Stromal cell of bone marrow (primary cell): ENCODE data around the gene ZMPSTE24.
A peak's percentile ranks its signal among the peaks of the same experiment; 100 is the strongest.
"Not testable (repeated sequence)": the region's sequence is repeated elsewhere in the genome, so short reads cannot be mapped to it uniquely, and the experiment has no call there.

Source experiments
- DNase-seq: peaks from one replicate; pipeline ENCODE4 v3.0.0-alpha.2; 2012; ENCODE audit warnings: low read depth

ZMPSTE24 gene

DNA sequence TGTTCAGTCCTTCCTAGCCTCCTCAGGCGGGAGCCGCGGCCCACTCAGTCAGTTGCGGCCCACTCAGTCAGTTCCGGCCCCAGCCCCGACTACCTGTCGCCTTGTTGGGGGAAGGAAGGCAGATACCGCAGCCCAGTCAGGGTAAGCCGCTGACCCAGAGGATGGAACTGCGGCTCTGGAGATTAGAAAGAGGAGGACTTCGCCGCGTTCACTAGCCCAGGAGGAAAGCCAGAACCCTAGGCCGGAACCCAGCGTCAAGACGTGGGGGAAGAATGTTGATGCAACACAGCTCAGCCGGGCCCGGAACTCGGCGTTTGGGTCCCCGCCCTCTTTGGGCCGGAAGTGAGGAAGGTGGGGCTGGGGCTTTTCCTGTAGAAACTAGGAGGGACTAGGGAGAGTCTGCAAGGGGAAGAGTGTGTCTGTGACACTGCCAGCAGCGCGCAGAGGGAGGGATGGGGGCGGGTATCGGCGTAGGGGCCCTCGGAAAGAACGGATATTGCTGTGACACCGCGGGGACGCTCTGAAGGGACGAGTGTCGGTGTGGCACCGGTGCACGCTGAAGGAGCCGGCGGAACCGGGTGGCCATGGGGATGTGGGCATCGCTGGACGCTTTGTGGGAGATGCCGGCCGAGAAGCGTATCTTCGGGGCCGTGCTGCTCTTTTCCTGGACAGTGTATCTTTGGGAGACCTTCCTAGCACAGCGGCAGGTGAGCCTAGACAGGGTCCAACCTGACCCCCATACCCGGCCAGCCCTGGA lies at the start of gene ZMPSTE24:
TSS of gene ZMPSTE24 (plus strand) at position 549 of the 757 bp plus-strand sequence. CDS start at position 585, 36 bp downstream.
- peak; percentile 94 for DNase-seq

DNA sequence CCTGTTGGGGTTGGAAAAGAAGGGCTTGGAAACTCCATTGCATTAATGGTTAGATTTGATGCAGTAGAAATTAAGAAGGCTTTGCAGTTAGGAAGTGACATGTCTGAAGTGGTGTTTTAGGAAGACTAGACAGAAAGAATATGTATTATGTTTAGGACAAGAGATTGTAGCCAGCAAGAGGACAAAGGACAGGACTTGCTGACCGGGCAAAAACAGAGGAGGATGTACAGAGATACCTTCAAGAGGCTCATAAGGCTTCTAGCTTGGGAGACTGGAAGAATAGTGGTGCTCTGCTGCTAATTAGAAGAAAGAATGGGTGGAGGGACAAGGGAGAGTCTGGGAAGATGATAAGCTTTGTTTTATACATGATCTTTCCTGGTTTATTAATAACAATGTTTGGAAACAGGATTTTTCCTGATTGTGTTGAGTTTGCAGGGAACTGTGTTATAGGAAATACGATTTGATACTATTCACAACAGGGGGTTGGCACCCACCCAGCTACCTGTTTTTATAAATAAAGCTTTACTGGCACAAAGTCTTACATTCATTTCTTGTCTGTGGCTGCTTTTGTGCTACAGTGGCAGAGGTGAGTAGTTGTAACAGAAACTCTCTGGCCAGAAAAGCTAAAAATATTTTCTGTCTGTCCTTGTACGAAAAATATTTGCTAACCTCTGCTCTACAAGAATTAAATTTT lies 47.4 kb upstream of the ZMPSTE24 start:
- DNase-seq: no peak

DNA sequence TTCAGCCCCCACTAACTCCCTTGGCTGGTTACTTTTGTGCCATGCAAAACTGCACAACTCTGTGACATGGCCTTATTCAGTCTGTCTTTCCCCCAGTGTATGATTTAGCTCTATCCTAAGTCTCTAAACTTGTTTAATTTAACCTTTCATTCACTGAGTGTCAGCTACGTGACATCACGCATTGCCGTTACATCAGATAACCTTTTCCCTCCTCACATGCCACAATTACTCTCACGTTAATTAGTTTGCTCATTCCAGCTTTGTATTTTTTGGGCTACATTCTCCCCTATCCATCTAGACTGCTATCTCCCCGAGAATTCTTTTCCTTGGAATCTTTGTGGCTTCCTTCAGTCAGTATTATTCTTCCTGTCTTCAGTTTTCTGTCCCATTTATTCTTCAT lies 39.7 kb upstream of the ZMPSTE24 start:
- DNase-seq: no peak

DNA sequence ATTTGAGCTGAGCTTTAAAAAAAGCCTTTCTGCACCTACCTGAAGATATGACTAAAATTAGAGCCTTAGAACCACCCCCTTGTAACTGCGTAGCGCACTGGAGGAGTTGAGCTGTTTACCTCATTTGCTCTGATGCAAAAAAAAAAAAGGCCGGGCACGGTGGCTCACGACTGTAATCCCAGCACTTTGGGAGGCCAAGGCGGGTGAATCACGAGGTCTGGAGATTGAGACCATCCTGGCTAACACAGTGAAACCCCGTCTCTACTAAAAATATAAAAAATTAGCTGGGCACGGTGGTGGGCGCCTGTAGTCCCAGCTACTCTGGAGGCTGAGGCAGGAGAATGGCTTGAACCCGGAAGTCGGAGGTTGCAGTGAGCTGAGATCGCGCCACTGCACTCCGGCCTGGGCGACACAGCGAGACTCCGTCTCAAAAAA lies 36.5 kb upstream of the ZMPSTE24 start:
- not testable (repeated sequence) for DNase-seq

DNA sequence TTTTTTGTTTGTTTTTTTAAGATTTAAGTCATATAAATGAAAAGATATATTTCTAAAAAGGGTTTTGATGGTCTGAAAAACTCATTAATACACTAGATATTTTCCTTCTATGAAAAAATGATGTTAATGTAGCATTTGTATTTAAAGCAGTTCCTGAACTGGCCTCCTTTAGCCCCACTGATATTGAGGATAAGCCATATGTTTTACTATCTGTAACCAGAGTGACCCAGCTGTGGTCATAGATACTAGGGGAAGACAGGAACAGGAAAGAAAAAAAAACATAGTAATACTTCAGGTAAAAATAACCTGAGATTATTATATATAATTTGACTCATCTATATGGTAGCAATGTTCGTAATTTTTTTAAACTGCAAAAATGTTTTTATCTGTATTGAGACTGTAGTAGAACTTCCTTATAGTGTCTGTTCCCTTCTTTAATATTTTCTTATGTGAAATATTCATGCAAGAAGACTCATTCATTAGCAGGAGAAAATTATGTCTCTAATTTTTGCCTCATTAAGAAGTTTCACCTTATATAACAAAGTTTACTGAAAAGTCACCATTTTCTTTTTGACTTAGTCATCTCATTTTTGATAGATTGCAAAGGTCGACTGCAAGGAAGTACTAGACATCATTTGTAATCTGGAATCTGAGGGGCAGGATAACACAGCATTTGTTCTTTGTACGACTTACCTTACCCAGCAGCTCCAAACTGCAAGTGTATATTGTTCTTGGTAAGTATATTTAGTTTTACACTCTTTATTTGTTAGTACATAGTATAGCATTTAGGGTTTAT lies 35.9 kb upstream of the ZMPSTE24 start:
- no peak for DNase-seq

GRCh38 chr1:40224040-40224439 lies 34.0 kb upstream of the ZMPSTE24 start:
- no peak for DNase-seq

GRCh38 chr1:40226192-40226591 lies 31.8 kb upstream of the ZMPSTE24 start:
- no peak for DNase-seq

DNA sequence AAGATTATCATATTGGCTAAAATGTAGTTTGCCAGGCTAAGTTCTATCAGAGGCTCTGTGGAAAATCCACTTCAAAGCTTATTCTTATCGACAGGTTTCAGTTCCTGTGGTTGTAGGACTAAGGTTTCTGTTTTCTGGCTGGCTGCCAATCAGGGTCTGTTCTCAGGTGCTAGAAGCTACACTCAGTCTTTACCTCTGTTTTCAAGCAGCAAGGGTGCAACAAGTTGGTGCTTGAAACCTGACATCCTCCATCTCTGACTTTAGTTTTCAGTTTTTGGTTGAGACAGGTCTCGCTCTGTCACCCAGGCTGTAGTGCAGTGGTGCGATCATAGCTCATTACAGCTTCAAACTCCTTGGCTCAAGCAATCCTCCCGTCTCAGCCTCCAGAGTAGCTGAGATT lies 25.6 kb upstream of the ZMPSTE24 start:
- no peak for DNase-seq

DNA sequence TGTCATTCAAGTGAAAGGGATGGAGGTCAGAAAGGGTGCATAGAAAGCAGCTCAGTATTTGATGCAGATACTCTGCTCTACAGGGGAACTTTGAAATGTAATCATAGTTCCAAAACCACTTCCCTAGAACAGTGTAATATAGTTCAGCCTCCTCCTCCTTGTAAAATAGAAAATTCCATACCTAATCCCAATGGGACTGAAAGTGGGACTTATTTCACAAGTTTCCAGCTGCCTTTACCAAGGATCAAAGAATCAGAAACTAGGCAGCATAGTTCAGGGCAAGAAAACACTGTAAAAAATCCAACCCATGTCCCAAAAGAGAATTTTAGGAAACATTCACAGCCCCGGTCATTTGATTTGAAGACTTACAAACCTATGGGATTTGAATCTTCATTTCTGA lies 18.4 kb upstream of the ZMPSTE24 start:
- no peak for DNase-seq

GRCh38 chr1:40240390-40240789 lies 17.6 kb upstream of the ZMPSTE24 start:
- DNase-seq: no peak

- DNase-seq: no peak
These were observed 16.7 kb upstream of the ZMPSTE24 start for GRCh38 chr1:40241362-40241761.

DNA sequence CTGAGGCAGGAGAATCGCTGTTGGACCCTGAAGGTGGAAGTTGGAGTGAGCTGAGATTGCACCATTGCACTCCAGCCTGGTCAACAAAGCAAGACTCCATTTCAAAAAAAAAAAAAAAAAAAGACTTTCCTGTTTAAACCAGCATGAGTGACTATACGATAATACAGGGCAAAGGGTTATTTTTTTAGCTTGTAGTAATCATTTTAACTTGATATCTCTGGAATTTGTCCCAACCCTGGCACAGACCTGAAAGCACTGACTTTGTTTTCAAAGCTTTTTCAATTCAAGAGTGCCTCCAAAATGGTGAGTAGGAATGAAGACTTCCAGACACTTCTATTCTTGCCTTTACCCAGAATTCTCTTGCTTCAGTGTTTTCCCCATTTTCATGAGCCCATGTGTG lies 14.7 kb upstream of the ZMPSTE24 start:
- DNase-seq: no peak

- DNase-seq: no peak
These were observed 13.8 kb upstream of the ZMPSTE24 start for GRCh38 chr1:40244138-40244744.

- DNase-seq: no peak
These were observed 12.3 kb upstream of the ZMPSTE24 start for GRCh38 chr1:40245686-40246085.

- DNase-seq: no peak
These were observed 10.4 kb upstream of the ZMPSTE24 start, which contains the start of gene TMCO2 for GRCh38 chr1:40247655-40248054. TMCO2 (plus strand) TSS chr1:40247937; CDS start chr1:40247994, 57 bp downstream.

GRCh38 chr1:40248412-40248811 lies 9.6 kb upstream of the ZMPSTE24 start:
- no peak for DNase-seq

GRCh38 chr1:40251456-40251855 lies 6.6 kb upstream of the ZMPSTE24 start:
- DNase-seq: no peak

- DNase-seq: no peak
These were observed 5.4 kb upstream of the ZMPSTE24 start for GRCh38 chr1:40252601-40253000.

DNA sequence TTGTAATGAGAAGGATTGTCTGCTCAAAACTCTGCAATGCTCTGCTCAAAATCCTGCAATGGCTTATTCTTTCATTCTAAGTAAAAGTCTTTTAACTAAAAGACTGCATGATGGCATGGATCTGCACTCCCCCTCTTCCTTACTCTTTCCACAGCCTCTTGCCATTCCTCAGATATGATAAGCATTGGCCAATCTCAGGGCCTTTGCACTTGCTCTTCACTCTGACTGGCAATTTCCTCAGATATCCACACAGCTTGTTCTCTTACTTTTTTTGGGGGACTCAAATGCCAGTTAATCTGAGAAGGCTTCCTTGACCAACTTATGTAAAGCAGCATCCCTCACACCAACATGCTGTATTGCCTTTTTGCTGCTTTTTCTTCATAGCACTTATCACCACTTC lies 2.8 kb upstream of the ZMPSTE24 start:
- no peak for DNase-seq

DNA sequence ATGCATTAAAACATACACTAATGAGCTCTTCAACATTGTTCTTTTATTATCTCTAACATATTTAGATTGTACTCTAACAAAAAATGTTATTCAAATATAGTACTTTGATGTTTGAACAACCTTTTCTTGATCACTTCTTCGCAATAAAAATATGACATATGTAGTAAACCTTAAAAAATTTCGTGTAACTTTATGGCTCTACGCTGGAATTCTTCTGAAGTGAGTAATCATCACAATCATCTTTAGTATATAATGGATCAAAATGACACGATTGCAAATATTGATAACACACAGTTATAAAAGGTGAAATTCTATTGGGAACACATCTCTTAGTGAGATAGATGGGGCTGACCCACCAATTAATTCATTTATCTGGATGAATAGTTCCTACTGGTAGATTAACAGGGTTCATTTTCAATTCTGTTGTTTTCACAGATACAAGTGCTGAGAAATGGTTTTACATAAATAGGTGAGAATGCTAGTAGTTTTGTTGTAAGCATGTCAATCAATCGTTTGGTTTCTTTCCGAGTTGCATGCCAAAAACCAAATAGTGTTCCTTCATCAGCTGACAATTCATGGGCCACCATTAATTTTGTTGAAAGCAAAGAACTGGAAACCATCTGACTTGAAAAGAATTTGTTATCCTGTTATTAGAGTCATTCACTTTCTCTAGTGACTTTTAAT lies 1.5 kb upstream of the ZMPSTE24 start:
- DNase-seq: no peak

DNA sequence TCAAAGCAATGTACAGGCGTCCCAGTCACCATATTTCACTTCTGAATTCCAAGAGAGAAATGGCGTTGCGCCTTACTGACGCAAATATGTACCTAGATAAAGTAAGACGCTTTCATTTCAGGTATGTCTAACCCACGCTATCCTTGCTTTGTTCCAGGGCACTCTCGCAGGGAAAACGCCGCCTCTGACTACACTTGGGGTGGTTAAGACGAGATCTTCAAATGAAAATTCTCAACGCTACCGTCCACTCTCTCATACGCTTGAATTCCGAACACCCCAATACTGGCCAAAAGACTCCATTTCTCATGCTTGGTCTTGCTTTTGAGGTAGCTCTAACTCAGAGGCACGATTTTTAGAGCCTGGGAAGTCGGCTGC lies 736 bp upstream of the ZMPSTE24 start:
- no peak for DNase-seq

- DNase-seq: no peak
These were observed 371 bp downstream of the ZMPSTE24 start for GRCh38 chr1:40258445-40258769.
